Left renal pelvis (tissue), 4 donors: Measurements from ENCODE around the gene TMF1. TPM values are rescaled to one million over a fixed set of nuclear protein-coding genes. Genes with fewer than 3 reads are reported as not detected.

Source experiments
- DNase-seq, 4 donors: peaks; one replicate each; pipeline ENCODE4 v3.0.0-alpha.2; 2013; ENCODE audit warnings: low read depth in 4 of 4, low spot score in 3 of 4
- polyA plus RNA-seq, 4 donors: library from polyadenylated mRNA; unstranded; fragments of 120-200 nt; gene quantifications; one replicate each; pipeline ENCODE4 v1.2.1, GENCODE V29; 2013; ENCODE audit not compliant: insufficient read length in 4 of 4

The TMF1 gene
- polyA plus RNA-seq, 4 donors = 37.5 to 51.6 (median 45.9) TPM

GRCh38 chr3:69016901-69017300, 35.2 kb downstream of the TMF1 start:
- DNase-seq = no peak

DNA sequence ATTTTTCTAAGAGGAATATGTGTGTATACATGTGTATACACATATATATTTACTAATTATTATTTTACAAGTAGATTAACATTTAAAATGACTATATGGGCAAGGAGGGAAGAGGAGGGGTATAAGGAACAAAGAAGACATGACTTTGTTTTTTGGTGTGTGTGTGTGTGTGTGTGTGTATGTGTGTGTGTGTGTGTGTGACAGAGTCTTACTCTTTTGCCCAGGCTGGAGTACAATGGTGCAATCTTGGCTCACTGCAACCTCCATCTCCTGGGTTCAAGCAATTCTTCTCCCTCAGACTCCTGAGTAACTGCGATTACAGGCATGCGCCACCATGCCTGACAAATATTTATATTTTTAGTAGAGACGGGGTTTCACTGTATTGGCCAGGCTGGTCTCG, 36.0 kb downstream of the TMF1 start:
- no peak for DNase-seq

DNA sequence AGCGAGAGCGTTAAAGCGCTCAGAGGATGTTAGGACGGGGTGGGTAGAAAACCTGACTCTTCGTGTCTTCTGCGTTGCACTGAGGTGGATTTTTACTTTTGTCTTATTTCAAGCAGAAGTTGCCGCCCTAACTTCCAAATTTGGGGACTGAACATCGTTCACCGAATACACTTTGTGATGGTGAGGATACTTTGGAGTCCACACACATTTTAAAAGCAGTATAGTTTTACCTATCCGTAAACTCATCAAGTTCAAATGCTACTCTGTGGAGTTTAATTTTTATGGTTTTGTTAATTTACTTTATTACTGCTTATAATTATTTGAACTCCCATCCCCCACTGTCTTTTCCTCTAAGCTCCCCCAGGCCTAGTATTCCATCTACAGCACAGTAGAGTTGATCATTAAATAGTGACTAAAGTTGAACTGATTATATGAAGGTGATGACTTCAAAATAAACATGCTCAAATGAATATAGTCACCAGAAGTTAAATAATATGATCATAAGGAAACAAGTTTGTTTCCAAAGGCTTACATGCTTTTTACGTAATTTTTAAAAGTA, 38.0 kb downstream of the TMF1 start:
- peak in 1 of 4 donors; percentile 15 for DNase-seq

- peak in 3 of 4 donors; percentile 58 to 65 (median 58) for DNase-seq
Measured at GRCh38 chr3:69013253-69014021, 38.7 kb downstream of the TMF1 start, which contains the start of gene EOGT. Gene EOGT (minus strand): TSS chr3:69013684. CDS start chr3:69009846, 3,838 bp downstream.

- peak in 3 of 4 donors; percentile 24 to 26 (median 24) for DNase-seq
Measured at GRCh38 chr3:69012800-69013252, 39.3 kb downstream of the TMF1 start.

DNA sequence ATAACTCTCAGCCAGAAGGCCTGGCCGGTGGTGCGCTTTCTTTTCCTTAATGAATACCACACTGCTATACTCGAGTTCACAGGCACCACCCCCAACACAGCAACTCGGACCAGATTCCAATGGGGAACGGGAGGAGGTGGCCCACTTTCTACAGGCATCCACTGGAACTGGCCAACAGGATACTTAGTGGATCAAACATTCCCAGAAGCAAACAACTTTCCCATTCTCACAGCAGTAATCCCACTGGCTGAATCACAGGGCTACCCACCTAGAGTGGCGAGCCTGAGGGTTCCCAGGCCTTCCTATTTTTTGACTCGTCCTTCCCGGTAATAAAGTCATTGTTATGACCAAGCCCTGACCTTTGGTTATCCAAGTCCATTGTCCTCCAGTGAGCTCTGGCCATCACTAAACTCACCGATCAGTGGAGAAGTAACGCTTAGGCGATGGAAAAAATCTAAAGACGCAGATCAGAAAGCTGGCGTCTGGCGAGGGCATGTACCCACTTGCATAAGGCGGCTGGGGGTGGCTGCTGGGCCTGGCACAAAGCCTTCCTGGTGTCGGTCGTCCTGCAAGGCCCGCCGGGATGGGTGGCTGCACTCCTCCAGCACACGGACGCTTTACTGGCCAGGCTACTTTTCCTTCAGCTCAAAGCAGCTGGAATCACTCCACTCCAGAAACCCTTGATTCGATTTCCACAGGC, 39.9 kb downstream of the TMF1 start:
- DNase-seq = peak in 2 of 4 donors; percentile 18 to 29

- DNase-seq = no peak
Measured at GRCh38 chr3:69011096-69011730, 40.9 kb downstream of the TMF1 start.

DNA sequence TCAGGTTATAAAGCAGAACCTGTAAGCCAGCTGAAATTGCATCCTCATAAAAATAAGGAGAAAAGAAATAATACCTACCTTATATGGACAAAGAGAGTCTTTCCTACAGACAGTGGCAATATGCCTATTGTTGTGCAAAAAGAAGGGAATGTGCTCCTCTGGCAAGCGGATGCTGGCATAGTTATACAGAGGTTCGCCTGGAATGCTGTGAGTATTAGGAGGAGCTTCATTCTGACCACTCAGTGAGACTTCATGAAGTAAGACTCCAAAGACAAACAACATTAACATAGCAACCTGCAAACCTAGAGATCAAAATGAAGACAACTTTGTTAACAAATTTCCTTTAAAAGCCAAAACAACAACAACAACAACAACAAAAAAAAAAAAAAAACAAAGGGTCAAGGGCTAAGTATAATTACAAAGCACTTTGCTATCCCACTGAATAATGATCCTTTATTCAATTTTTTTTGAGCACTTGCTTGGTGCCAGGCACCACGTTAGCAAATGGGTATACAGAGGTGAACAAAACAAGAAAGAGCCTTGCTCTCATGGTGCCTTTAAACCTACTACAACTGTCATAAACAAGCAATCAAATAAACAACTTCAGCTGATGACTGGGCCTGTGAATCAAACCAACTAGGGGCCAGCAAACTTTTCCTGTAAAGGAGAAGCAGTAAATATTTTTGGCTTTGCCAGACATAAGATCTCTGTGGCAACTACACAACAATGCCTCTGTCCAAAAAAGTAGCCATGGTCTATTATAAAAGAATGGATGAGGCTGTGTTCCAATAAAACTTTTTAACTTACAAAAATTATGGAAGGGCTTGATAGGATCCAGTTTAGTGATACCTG, 42.3 kb downstream of the TMF1 start:
- no peak for DNase-seq

DNA sequence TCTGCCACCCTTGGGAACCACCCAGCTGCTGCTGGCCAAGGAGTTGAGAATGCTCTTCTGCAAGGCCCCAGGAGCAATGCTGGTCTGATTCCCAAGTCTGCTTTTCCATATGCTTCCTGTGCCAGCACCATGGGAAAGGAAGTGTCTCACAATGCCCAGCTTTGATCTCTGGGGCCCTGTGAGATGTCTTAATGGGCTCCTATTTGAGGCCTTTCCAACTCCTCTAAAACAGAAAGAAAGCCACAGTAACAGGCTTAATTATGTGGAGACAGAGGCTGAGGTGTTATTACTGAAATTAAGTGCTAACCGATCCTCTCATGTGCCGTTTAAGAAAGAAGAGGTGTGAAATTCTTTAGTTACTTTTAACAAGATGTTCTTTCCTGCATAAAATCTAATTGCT, 43.2 kb downstream of the TMF1 start:
- DNase-seq = no peak

DNA sequence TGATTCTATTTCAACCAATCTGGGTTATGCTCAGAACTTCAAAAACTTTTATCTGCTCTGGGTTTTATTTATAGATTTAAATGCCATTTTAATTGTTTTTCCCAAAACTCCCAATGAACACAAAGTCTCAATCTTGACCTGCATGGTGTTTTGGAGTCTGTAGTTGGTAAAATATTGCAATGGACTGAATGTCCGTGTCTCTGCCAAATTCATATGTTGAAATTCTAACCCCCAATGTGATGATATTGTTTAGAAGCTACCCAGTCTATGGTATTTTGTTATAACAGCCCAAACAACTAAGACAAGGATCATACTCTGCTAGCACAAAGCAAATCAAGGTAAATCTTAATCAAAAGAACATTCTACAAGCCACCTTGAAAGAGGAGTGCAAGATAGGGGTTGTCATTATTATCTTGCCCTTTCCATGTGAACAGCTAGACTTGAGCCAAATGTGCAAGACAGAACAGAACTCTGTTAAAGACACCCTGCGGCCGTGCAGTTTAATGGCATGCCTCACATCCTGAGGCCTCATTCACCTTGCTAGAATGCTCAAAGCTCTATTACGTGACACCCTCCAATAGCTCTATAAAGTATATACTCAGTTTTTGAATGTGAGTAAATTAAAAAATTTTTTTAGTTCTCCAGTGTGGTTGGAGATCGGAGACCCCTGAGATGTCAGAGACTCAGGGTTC, 46.2 kb downstream of the TMF1 start:
- no peak for DNase-seq

GRCh38 chr3:69005071-69005790, 46.9 kb downstream of the TMF1 start:
- no peak for DNase-seq

DNA sequence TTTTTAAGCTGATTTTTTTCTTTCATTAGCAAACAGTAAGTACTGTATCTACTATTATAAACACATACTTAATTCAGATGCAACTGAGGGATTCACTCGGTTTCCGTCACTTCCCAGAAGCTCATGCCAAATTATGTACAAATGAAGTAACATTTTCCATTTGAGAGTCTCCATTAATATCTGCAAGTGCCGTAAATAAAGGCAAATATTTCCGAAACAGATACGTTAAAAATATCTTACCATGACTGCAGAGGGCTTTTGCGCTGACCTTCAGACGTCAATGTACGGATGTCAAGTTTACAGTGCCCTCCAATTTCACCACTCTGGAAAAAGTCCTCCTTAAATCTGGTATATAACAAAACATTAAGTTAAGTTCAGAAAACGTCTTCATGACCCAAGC, 48.0 kb downstream of the TMF1 start:
- no peak for DNase-seq

- no peak for DNase-seq
Measured at GRCh38 chr3:68999605-69000004, 52.5 kb downstream of the TMF1 start.

DNA sequence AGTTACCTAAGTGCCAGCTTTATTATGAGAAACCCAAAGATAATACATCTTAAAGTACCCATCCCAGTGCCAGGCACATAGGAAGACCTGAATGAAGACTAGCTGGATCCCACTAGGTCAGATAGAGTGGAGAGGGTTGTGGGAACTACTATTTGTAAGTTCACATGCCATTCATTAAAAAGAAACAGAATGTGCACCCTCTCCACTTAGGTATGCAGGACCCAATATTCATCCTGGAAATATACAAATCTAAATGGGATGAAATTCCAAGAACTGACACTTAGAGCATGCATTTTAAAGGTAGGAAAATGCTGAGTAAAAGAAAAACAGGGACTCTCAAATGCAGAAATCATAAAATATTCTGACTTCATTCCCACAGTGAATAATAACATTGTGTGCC, 53.0 kb downstream of the TMF1 start:
- DNase-seq = no peak

GRCh38 chr3:68997887-68998286, 54.2 kb downstream of the TMF1 start:
- no peak for DNase-seq

- no peak for DNase-seq
Measured at GRCh38 chr3:68996356-68996995, 55.7 kb downstream of the TMF1 start.

GRCh38 chr3:68988740-68989139, 63.4 kb downstream of the TMF1 start:
- DNase-seq = no peak

DNA sequence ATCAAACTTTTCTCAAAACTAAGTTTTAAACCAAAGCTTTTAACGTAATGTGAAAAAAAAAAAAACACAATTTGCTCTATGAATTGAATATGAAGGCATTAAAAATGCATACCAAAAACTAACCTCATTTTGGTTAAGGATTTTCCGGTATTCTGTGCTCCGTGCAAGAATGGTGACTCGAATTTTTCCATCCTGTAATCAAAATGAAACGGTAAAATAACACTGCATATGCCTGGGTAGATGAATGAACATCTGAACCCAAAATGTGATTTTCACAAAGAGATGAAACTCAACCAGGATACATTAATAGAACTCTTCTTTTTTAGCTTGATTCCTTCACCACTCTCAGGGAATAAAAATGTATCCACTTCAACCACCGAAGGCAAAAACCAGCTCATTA, 64.8 kb downstream of the TMF1 start:
- no peak for DNase-seq
